GM12878 (cell line): Measurements from ENCODE around the gene GLOD5.

Experiments used
- BCLAF1 ChIP-seq: fragments of 450-650 bp; IDR thresholded peaks from 2 replicates; pipeline ENCODE4 v1.6.1; 2017; ENCODE audit warnings: antibody characterized with exemption, mild to moderate bottlenecking, moderate library complexity
- CHD1 ChIP-seq: IDR thresholded peaks from 2 replicates; pipeline ENCODE4 v1.6.1; 2012; ENCODE audit warnings: low read depth, low read length, improper control_type of control experiment
- CTCF ChIP-seq, 3 experiments: IDR thresholded peaks in 2 of 3; conservative IDR thresholded peaks in 1 of 3; 2 replicates each; pipeline ENCODE4 v1.5.1; 2011; ENCODE audit warnings: low read depth in 3 of 3, low read length in 3 of 3, mild to moderate bottlenecking in 3 of 3, control low read depth in 2 of 3, moderate library complexity in 2 of 3, inconsistent platforms in 1 of 3, mixed read lengths in 1 of 3; ENCODE audit not compliant: control insufficient read depth in 2 of 3, insufficient read depth in 1 of 3; ENCODE audit errors: extremely low read depth in 1 of 3
- EED ChIP-seq: sonication (generic); IDR thresholded peaks from 2 replicates; pipeline ENCODE4 v1.6.1; 2016; ENCODE audit warnings: antibody characterized with exemption, low read depth
- EZH2 ChIP-seq: IDR thresholded peaks from 2 replicates; pipeline ENCODE4 v1.6.1; 2012; ENCODE audit warnings: low read depth, mild to moderate bottlenecking, control low read depth, inconsistent platforms, low read length, borderline replicate concordance; ENCODE audit not compliant: control insufficient read depth
- FOS ChIP-seq: IDR thresholded peaks from 3 replicates; pipeline ENCODE4 v1.6.1; 2011; ENCODE audit warnings: borderline replicate concordance; ENCODE audit not compliant: insufficient read length; ENCODE audit errors: extremely low read depth
- HDGF ChIP-seq: fragments of 450-650 bp; IDR thresholded peaks from 2 replicates; pipeline ENCODE4 v1.6.1; 2016; ENCODE audit warnings: antibody characterized with exemption
- KDM1A ChIP-seq: fragments of 200-600 bp; sonication (generic); IDR thresholded peaks from 2 replicates; pipeline ENCODE4 v1.6.1; 2016; ENCODE audit warnings: borderline replicate concordance
- MXI1 ChIP-seq: fragments of 150-350 bp; IDR thresholded peaks from 2 replicates; pipeline ENCODE4 v1.6.1; 2011; ENCODE audit warnings: low read depth, mild to moderate bottlenecking, inconsistent platforms, low read length, improper control_type of control experiment
- RFX5 ChIP-seq: IDR thresholded peaks from 2 replicates; pipeline ENCODE4 v1.6.1; 2011; ENCODE audit warnings: low read depth, low read length, improper control_type of control experiment
- ZSCAN29 ChIP-seq: fragments of 450-650 bp; IDR thresholded peaks from 2 replicates; pipeline ENCODE4 v1.6.1; 2017; ENCODE audit warnings: mild to moderate bottlenecking, moderate library complexity
- ZZZ3 ChIP-seq: IDR thresholded peaks from 2 replicates; pipeline ENCODE4 v1.6.1; 2011; ENCODE audit warnings: low read depth; ENCODE audit not compliant: control insufficient read depth, insufficient read length

GRCh38 chrX:48790477-48790876, 28.9 kb downstream of the GLOD5 start:
- TF ChIP-seq CTCF (IDR thresholded peaks at IDR 0.05 in 2 of 3, conservative IDR thresholded peaks at IDR 0.05 in 1 of 3; ENCODE audit: control insufficient read depth in 2 of 3, extremely low read depth in 1 of 3, insufficient read depth in 1 of 3, low read depth in 3 of 3, low read length in 3 of 3) (no peak), FOS (no peak), RFX5 (no peak), ZSCAN29 (no peak), KDM1A (no peak), EED (no peak), ZZZ3 (no peak), CHD1 (no peak), MXI1 (no peak), HDGF (no peak), EZH2 (no peak), BCLAF1 (no peak)
